AG09309 (cell line): ENCODE measurements around the gene HAPLN2.

Experiments
- DNase-seq: peaks from one replicate; pipeline ENCODE4 v3.0.0-alpha.2; 2010; ENCODE audit warnings: low read depth
- H3K4me3 ChIP-seq: 2 replicates; pipeline ENCODE4 v1.5.1; 2011; ENCODE audit warnings: mild to moderate bottlenecking, low read depth, low read length, moderate library complexity; ENCODE audit not compliant: control insufficient read depth
- TF ChIP-seq, protein P1 (sequence below): IDR thresholded peaks from 2 replicates; pipeline ENCODE4 v1.5.1; 2011; ENCODE audit warnings: mild to moderate bottlenecking, low read depth, low read length, inconsistent platforms; ENCODE audit not compliant: insufficient read depth, control insufficient read depth; ENCODE audit errors: missing control alignments

HAPLN2 gene

DNA sequence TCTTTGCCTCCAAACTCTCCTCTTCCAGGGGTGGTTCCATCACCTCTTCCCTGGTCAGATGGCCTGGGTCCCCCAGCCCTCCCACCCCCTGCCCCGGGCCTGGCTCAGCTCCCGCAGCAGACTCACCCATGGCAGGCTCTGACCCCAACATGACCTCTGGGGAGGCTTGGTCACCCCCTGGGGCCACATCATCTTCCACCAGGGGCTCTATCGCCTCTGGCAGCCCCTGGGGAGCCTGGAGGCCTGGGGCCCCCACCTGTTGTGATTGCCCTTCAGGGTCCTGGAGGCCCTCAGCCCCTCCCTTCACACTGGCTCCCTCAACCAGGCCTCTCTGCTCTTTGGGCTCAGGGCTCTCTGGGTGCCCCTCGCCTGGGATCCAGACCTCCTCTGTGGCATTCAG, 51.6 kb downstream of the HAPLN2 start:
- H3K4me3 ChIP-seq = no peak overlapping the region
- no peak for DNase-seq
- TF ChIP-seq, protein P1, sequence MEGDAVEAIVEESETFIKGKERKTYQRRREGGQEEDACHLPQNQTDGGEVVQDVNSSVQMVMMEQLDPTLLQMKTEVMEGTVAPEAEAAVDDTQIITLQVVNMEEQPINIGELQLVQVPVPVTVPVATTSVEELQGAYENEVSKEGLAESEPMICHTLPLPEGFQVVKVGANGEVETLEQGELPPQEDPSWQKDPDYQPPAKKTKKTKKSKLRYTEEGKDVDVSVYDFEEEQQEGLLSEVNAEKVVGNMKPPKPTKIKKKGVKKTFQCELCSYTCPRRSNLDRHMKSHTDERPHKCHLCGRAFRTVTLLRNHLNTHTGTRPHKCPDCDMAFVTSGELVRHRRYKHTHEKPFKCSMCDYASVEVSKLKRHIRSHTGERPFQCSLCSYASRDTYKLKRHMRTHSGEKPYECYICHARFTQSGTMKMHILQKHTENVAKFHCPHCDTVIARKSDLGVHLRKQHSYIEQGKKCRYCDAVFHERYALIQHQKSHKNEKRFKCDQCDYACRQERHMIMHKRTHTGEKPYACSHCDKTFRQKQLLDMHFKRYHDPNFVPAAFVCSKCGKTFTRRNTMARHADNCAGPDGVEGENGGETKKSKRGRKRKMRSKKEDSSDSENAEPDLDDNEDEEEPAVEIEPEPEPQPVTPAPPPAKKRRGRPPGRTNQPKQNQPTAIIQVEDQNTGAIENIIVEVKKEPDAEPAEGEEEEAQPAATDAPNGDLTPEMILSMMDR = no peak

DNA sequence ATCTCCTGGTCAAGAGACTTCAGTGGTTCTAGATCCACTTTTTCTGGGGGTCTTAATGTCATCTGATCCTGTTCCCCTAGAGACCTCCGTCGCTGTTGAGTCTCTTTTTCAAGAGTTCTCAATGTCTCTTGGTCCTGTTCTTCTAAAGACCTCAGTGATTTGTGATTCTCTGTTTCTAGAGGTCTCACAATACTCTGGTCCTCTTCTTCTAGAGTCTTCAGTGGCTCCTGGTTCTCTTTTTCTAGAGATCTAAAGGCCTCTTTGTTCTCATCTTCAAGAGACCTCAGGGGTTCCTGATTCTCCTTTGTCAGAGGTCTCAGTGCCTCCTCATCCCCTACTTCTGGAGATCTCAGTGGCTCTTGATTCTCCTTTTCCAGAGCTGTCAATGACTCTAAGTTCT, 52.6 kb downstream of the HAPLN2 start:
- TF ChIP-seq, protein P1 = no peak
- no peak overlapping the region for H3K4me3 ChIP-seq
- no peak for DNase-seq

DNA sequence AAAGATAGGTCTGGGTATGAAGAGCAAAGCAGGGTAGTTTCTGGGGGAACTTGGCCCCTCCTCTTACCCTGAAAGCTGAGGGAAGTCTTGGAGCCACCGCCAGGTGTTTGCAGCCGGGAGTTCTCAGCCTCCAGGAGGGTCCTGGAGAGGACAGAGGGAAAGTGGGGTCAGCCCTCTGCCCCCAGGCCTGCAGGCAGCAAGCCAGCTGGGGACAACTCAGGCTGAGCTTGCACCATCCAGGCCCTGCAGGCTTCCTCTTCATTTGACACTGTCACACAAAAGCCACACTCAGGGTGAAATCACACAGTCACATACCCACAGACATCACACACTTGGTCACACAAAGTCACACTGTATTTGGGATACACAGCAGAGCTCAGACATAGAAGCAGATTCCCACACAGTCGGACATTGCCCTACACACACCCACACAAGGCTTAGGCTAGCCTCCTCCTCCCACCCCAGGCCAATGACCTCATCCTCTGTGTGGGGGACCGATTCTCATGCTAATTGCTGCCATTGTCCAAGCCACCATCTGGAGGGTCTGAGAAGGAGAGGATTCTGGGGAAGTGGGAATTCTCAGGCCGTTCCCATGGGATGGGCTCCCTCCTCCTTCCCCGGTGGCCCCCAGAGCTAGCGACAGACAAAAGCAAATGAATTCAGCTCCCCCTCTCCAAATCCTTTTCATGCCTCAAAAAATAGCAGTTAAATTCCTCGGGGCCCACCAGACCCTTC, 54.3 kb downstream of the HAPLN2 start:
- H3K4me3 ChIP-seq = no peak overlapping the region
- no peak for DNase-seq
- TF ChIP-seq, protein P1 = no peak
